Measurements from ENCODE around the gene NR0B1.

Gene NR0B1

DNA sequence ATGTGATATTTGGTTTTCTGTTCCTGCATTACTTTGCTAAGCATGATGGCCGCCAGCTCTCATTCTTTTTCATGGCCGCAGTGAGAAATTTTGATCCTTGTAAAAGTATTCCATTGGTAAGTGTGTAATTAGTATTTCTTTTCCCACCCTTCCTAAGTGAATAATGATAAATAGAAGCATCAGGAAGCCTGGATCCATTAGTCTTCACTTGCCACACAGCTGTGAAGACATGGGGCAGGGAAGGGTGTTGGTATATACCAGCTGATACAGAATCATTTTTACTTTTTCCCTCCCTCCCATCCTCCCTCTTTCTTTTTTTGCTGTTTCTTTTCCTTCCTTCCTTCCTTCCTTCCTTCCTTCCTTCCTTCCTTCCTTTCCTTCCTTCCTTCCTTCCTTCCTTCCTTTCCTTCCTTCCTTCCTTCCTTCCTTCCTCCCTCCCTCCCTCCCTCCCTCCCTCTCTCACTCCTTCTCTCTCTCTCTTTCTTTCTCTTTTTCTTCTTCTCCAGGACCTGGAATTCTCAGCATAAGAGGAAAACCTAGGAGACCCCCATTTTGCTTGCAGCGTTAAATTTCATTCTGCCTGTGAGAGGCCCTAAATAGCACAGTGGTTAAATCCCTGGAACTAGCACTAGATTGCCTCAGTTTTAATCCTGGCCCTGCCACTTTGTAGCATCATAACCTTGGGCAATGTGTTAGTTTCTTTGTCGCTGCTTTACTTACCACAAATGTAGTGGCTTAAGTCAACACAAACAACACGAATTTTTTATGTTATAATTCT, 1.4 kb upstream of the NR0B1 start:
- no peaks in the 10 kb centered on the region for H3K9me3 ChIP-seq (ENCODE audit: low read depth, low read length)

DNA sequence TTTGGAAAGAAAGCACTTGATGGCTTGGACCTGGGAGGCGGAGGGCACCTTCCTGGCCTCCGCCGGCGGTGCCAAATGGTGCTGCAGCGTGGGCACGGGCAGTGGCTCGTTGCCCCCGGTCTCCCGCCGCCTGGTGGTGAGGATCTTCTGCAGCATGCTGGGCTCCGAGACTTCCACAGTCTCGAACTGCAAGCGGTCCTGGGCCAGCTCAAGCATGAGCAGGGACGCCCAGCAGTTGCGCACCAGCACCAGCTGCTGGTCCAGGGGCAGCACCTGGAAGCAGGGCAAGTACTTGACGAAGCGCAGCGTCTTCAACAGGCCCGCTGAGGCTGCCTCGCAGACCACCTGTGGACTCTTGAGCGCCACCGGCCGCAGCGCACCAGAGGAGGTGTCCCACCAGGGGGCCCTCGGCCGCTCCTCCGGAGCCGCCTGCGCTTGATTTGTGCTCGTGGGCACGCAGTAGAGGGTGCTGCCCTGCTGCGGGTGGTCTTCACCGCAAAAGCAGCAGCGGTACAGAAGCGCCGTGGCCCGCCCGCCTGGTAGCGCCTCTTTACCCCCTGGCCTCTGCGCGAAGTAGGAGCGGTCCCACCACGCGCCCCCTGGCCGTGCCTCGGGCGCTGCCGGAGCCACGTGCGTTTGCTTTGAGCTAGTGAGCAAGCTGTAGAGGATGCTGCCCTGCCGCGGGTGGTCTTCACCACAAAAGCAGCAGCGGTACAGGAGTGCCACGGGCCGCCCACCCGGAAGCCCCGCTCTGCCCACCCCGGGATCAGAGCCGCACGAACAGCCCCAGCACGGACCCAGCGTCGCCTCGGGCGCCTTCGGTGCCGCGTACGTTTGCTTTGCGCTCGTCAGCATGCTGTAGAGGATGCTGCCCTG, 689 bp downstream of the NR0B1 start:
- Histone ChIP-seq H3K4me3 (peak overlapping the region; percentile 80), H3K36me3 (ENCODE audit: insufficient read depth, low read length) (peaks cover 28% of the 10 kb centered on the region), H3K9ac (ENCODE audit: insufficient read length) (peak overlapping the region; percentile 80), H3K27ac (peak overlapping the region; percentile 98), H3K9me3 (ENCODE audit: low read depth, low read length) (no peaks in the 10 kb centered on the region)
- DNase-seq (ENCODE audit: low read depth, low spot score), result no peak
- TF ChIP-seq FOXP2 (optimal IDR thresholded peaks at IDR 0.05; ENCODE audit: control extremely low read depth, extremely low read length, insufficient read depth) (no peak), EZH2 (IDR thresholded peaks at IDR 0.05) (no peak), POLR2AphosphoS5 (IDR thresholded peaks at IDR 0.05; ENCODE audit: borderline replicate concordance, low read depth, low read length) (peak; percentile 40)

More for the DNA sequence above, 1.4 kb upstream of the NR0B1 start:
- Histone ChIP-seq H3K36me3 (ENCODE audit: insufficient read depth, low read length) (peaks cover 15% of the 10 kb centered on the region), H3K27ac (peak overlapping the region; percentile 99), H3K4me3 (peak overlapping the region; percentile 80), H3K9ac (ENCODE audit: insufficient read length) (peak overlapping the region; percentile 80)
- TF ChIP-seq POLR2AphosphoS5 (IDR thresholded peaks at IDR 0.05; ENCODE audit: borderline replicate concordance, low read depth, low read length) (peak; percentile 17; the same call in 1 of the 2 replicates), EZH2 (IDR thresholded peaks at IDR 0.05) (no peak), FOXP2 (optimal IDR thresholded peaks at IDR 0.05; ENCODE audit: control extremely low read depth, extremely low read length, insufficient read depth) (peak; percentile 16)
- DNase-seq (ENCODE audit: low read depth, low spot score), result peak; percentile 83

DNA sequence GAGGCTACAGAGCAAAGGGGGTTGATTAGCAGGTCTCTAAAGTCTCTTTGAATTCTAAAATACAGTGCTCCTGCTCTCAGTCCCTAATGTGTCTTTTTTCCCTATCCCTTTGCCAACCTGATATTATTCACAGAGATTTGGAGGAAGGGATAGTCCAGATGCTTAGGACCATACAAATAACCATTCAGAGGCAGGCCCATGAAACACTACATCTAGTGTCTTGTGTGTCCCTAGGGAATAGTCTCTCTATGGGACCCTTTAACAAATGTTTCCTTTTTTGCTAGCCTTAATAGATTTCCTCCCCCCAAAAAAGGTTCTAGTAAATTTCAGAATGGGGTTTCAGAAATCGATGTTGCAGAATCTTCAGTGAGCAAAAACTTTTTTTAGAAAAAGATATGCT, 1.7 kb downstream of the NR0B1 start:
- H3K9me3 ChIP-seq (ENCODE audit: low read depth, low read length), result no peaks in the 10 kb centered on the region
- H3K36me3 ChIP-seq (ENCODE audit: insufficient read depth, low read length), result peaks cover 28% of the 10 kb centered on the region
- H3K9ac ChIP-seq (ENCODE audit: insufficient read length), result peak overlapping the region; percentile 80
- TF ChIP-seq FOXP2 (optimal IDR thresholded peaks at IDR 0.05; ENCODE audit: control extremely low read depth, extremely low read length, insufficient read depth), result no peak
- TF ChIP-seq EZH2 (IDR thresholded peaks at IDR 0.05), result no peak
- H3K27ac ChIP-seq, result peak overlapping the region; percentile 98
- DNase-seq (ENCODE audit: low read depth, low spot score), result no peak
- peak overlapping the region; percentile 80 for H3K4me3 ChIP-seq

GRCh38 chrX:30304866-30305265, 4.3 kb downstream of the NR0B1 start:
- Histone ChIP-seq H3K9ac (ENCODE audit: insufficient read length) (peak overlapping the region; percentile 80), H3K36me3 (ENCODE audit: insufficient read depth, low read length) (peaks cover 28% of the 10 kb centered on the region), H3K4me3 (peak overlapping the region; percentile 80), H3K27ac (peak overlapping the region; percentile 98), H3K9me3 (ENCODE audit: low read depth, low read length) (no peaks in the 10 kb centered on the region)
- TF ChIP-seq POLR2AphosphoS5 (IDR thresholded peaks at IDR 0.05; ENCODE audit: borderline replicate concordance, low read depth, low read length) (no peak), FOXP2 (optimal IDR thresholded peaks at IDR 0.05; ENCODE audit: control extremely low read depth, extremely low read length, insufficient read depth) (no peak), EZH2 (IDR thresholded peaks at IDR 0.05) (no peak)
- no peak for DNase-seq (ENCODE audit: low read depth, low spot score)

DNA sequence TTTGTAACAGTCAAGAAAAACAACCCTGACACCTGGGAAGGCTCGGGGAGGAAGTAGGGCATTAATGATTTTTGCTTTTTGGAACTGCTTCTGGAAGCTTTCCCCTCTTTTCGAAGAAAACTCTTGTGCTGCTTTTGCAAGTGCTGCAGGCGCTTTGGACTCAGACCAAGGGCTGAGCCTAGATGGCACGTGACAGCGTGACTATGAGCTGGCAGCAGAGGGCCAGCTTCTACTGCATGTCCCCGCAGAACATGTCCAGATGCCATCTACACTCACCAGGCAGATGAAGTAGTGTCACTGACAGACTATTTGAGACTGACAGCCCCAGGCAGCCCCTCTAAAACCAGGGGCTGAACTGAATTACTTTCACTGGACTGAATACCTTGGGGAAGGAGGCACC, 6.2 kb downstream of the NR0B1 start:
- Histone ChIP-seq H3K27ac (peak overlapping the region; percentile 98), H3K9me3 (ENCODE audit: low read depth, low read length) (no peaks in the 10 kb centered on the region), H3K4me3 (peak overlapping the region; percentile 80), H3K36me3 (ENCODE audit: insufficient read depth, low read length) (peaks cover 28% of the 10 kb centered on the region), H3K9ac (ENCODE audit: insufficient read length) (no peak overlapping the region)
- no peak for TF ChIP-seq FOXP2 (optimal IDR thresholded peaks at IDR 0.05; ENCODE audit: control extremely low read depth, extremely low read length, insufficient read depth)
- TF ChIP-seq EZH2 (IDR thresholded peaks at IDR 0.05), result no peak
- TF ChIP-seq POLR2AphosphoS5 (IDR thresholded peaks at IDR 0.05; ENCODE audit: borderline replicate concordance, low read depth, low read length), result peak; percentile 38
- DNase-seq (ENCODE audit: low read depth, low spot score), result no peak

GRCh38 chrX:30301963-30302362, 7.2 kb downstream of the NR0B1 start:
- Histone ChIP-seq H3K9ac (ENCODE audit: insufficient read length) (peak overlapping the region; percentile 33), H3K27ac (peak overlapping the region; percentile 98), H3K36me3 (ENCODE audit: insufficient read depth, low read length) (peaks cover 22% of the 10 kb centered on the region), H3K9me3 (ENCODE audit: low read depth, low read length) (no peaks in the 10 kb centered on the region), H3K4me3 (peak overlapping the region; percentile 80)
- TF ChIP-seq EZH2 (IDR thresholded peaks at IDR 0.05), result no peak
- DNase-seq (ENCODE audit: low read depth, low spot score), result no peak

GRCh38 chrX:30301208-30301607, 8.0 kb downstream of the NR0B1 start:
- no peaks in the 10 kb centered on the region for H3K9me3 ChIP-seq (ENCODE audit: low read depth, low read length)
- H3K27ac ChIP-seq, result peak overlapping the region; percentile 98
- DNase-seq (ENCODE audit: low read depth, low spot score), result no peak
- TF ChIP-seq FOXP2 (optimal IDR thresholded peaks at IDR 0.05; ENCODE audit: control extremely low read depth, extremely low read length, insufficient read depth) (no peak), POLR2AphosphoS5 (IDR thresholded peaks at IDR 0.05; ENCODE audit: borderline replicate concordance, low read depth, low read length) (no peak), EZH2 (IDR thresholded peaks at IDR 0.05) (no peak)
- peaks cover 16% of the 10 kb centered on the region for H3K36me3 ChIP-seq (ENCODE audit: insufficient read depth, low read length)
- peak overlapping the region; percentile 80; the same call in 1 of the 2 replicates for H3K4me3 ChIP-seq
- H3K9ac ChIP-seq (ENCODE audit: insufficient read length), result no peak overlapping the region

GRCh38 chrX:30296408-30297254, 12.6 kb downstream of the NR0B1 start:
- Histone ChIP-seq H3K9me3 (ENCODE audit: low read depth, low read length) (no peaks in the 10 kb centered on the region), H3K4me3 (no peak overlapping the region), H3K27ac (no peak overlapping the region), H3K9ac (ENCODE audit: insufficient read length) (no peak overlapping the region), H3K36me3 (ENCODE audit: insufficient read depth, low read length) (no peaks in the 10 kb centered on the region)
- no peak for TF ChIP-seq FOXP2 (optimal IDR thresholded peaks at IDR 0.05; ENCODE audit: control extremely low read depth, extremely low read length, insufficient read depth)
- TF ChIP-seq POLR2AphosphoS5 (IDR thresholded peaks at IDR 0.05; ENCODE audit: borderline replicate concordance, low read depth, low read length), result no peak
- no peak for TF ChIP-seq EZH2 (IDR thresholded peaks at IDR 0.05)
- DNase-seq (ENCODE audit: low read depth, low spot score), result no peak
